ENCODE measurements around the gene FAM90A26.
"Not testable (repeated sequence)": the region's sequence is repeated elsewhere in the genome, so short reads cannot be mapped to it uniquely, and the experiment has no call there.

FAM90A26 gene

DNA sequence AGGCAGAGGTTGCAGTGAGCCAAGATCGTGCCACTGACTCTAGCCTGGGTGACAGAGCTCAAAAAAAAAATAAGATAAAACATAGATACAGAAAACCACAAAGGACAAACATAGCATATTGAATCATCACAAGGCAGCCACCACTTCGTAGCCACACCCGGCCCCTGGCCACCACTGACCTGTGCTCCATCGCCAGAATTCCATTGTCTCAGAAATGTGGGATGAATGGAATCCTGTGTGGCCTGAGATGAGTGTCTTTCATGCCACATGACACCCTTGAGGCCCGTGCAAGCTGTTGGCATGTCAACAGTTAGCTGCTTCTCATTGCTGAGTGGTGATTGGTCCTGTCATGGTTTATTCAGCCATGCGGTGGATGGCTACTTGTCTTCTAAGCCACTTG is 10.2 kb upstream of the FAM90A26 start:
- DNase-seq (ENCODE audit: low read depth) = peak; percentile 32

DNA sequence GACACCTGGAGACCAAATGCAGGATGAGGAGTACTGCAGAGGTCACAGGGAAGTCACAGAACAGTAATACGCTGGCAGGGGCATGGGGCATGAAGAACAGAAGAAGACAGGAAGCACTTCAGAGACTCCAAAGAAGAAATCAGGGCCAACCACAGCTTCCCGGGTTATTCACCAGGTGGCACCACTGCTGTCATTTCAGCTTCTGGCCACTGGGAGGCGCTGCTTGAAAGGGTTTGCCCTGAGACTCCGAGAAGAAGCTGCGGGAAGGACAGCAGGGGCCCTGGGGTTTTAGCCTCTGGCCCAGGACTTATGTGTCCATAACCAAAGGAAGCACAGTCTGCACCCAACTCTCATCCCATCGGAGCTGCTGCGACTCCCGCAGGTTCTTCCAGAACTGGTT is 4.2 kb upstream of the FAM90A26 start:
- DNase-seq (ENCODE audit: low read depth) = not testable (repeated sequence)

- DNase-seq (ENCODE audit: low read depth) = not testable (repeated sequence)
These were observed 40.1 kb downstream of the FAM90A26 start, which contains the start of gene USP17L10 for GRCh38 chr4:9210357-9210756. Gene USP17L10 (plus strand): TSS chr4:9210657. CDS start chr4:9210657, 0 bp downstream.

DNA sequence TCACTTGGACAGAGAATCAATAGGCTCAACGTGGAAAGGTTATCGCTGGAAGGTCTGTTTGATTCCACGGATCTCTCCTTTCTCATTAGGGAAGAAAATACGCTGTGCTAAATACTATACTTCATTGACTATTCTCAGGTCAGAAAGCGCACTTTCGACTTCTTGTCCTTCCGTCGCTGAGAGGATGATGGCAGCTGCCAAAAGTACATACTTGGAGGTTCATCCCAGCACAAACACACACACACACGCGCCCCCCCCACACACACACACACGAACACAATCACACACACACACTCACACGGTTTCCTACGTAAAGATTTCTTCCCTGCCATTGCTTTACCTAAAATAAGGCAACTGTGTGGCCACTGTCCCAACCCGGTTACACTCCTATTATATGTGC is 44.5 kb downstream of the FAM90A26 start:
- not testable (repeated sequence) for DNase-seq (ENCODE audit: low read depth)

- DNase-seq (ENCODE audit: low read depth) = not testable (repeated sequence)
These were observed 44.9 kb downstream of the FAM90A26 start, which contains the start of gene USP17L11 for GRCh38 chr4:9215105-9215504. Gene USP17L11 (plus strand): TSS chr4:9215405. CDS start chr4:9215405, 0 bp downstream.

- DNase-seq (ENCODE audit: low read depth) = not testable (repeated sequence)
These were observed 49.6 kb downstream of the FAM90A26 start, which contains the start of gene USP17L12 for GRCh38 chr4:9219852-9220251. Gene USP17L12 (plus strand): TSS chr4:9220152. CDS start chr4:9220152, 0 bp downstream.

DNA sequence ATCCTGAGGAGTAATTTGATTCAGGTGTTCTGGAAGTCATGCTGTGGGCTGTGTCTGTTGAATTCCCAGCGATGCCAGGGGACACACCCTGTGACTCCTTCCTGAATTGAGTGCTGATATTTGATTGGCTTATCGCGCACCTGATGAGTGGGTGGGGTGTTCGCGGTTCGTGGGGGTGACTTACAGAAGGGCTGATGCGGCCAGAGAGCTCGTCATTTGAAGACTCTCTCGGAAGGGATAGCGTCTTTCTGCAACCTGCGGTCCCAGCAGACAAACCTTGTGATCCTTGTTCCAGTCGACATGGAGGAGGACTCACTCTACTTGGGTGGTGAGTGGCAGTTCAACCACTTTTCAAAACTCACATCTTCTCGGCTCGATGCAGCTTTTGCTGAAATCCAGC is 54.4 kb downstream of the FAM90A26 start, which contains the start of gene USP17L13:
Gene USP17L13 (plus strand): TSS at position 301 of the 400 bp plus-strand sequence. CDS start 0 bp downstream, at position 301.
- DNase-seq (ENCODE audit: low read depth) = not testable (repeated sequence)
